Thyroid gland (tissue), 4 donors: ENCODE results near the gene BTN1A1. TPM values are rescaled to one million over a fixed set of nuclear protein-coding genes. Genes with fewer than 3 reads are reported as not detected.

ENCODE experiments used
- DNase-seq, 2 donors: peaks; one replicate each; pipeline ENCODE4 v3.0.0-alpha.2; 2019
- H3K27ac ChIP-seq, 3 donors: fragments of 200-600 bp; sonication (generic); 1 replicate in 2 of 3; 2 replicates in 1 of 3; pipeline ENCODE4 v1.5.1; 2016 to 2019; ENCODE audit warnings: mild to moderate bottlenecking in 1 of 3, moderate library complexity in 1 of 3
- H3K27me3 ChIP-seq: fragments of 200-600 bp; sonication (generic); one replicate; pipeline ENCODE4 v1.5.1; 2019
- H3K36me3 ChIP-seq, 2 donors: fragments of 200-600 bp; sonication (generic); one replicate each; pipeline ENCODE4 v1.5.1; 2016 to 2019
- H3K4me1 ChIP-seq, 2 donors: fragments of 200-600 bp; sonication (generic); one replicate each; pipeline ENCODE4 v1.5.1; 2017 to 2019
- H3K4me3 ChIP-seq, 3 donors: fragments of 200-600 bp; sonication (generic); replicated peaks in 1 of 3; 1 replicate in 2 of 3; 2 replicates in 1 of 3; pipeline ENCODE4 v1.5.1; 2016; ENCODE audit warnings: mild to moderate bottlenecking in 1 of 3
- H3K9me3 ChIP-seq: fragments of 200-600 bp; sonication (generic); one replicate; pipeline ENCODE4 v1.5.1; 2017
- CTCF ChIP-seq, 6 experiments: fragments of 200-600 bp in 3 of 6; fragments of 450-650 bp in 3 of 6; sonication (generic) in 3 of 6; IDR thresholded peaks; one replicate each; pipeline ENCODE4 v1.5.1; 2016 to 2019; ENCODE audit warnings: antibody characterized with exemption in 6 of 6, mild to moderate bottlenecking in 2 of 6, inconsistent platforms in 1 of 6, moderate library complexity in 1 of 6
- POLR2A ChIP-seq, 2 donors: fragments of 450-650 bp; IDR thresholded peaks; one replicate each; pipeline ENCODE4 v1.6.1; 2017; ENCODE audit warnings: antibody characterized with exemption in 2 of 2, mild to moderate bottlenecking in 2 of 2, moderate library complexity in 1 of 2
- WGBS, 2 donors: methylation state at CpG; one replicate each; pipeline ENCODE4 v1.1.5; 2017; 5-methylcytosine and 5-hydroxymethylcytosine counted together
- intact Hi-C: fragments of 100-400 bp; cut with DNase I; formaldehyde crosslinking; loops from one replicate; pipeline ENCODE4 v1.15.1; 2023
- total RNA-seq, 4 donors: library from RNA; depleted of rRNA; stranded (reverse); fragments of >200 nt; gene quantifications; one replicate each; pipeline ENCODE4 v1.2.3, GENCODE V29; 2016

The BTN1A1 gene
- total RNA-seq, result not detected

GRCh38 chr6:26500102-26500501, at the start of gene BTN1A1:
BTN1A1 (plus strand) TSS chr6:26500303; CDS start chr6:26501287, 984 bp downstream.
- 59 to 61% methylated on average over 2 of the region's 2 CpGs for WGBS, 2 donors
- Histone ChIP-seq H3K27me3 (no peaks in the 10 kb centered on the region), H3K9me3 (no peaks in the 10 kb centered on the region), H3K4me3 (no peak within 1 kb of the TSS), H3K4me1 (peaks cover 3 to 10% of the 10 kb centered on the region in 2 donors), H3K27ac (no peak within 1 kb of the TSS), H3K36me3 (no peaks in the 10 kb centered on the region)
- TF ChIP-seq CTCF (IDR thresholded peaks at IDR 0.05) (no peak), POLR2A (IDR thresholded peaks at IDR 0.05) (no peak)
- DNase-seq, result no peak
- intact Hi-C loops, result no loop called here

- TF ChIP-seq CTCF (IDR thresholded peaks at IDR 0.05), result no peak
- no peak for TF ChIP-seq POLR2A (IDR thresholded peaks at IDR 0.05)
- no peaks in the 10 kb centered on the region for H3K9me3 ChIP-seq
These were observed 47.4 kb upstream of the BTN1A1 start for GRCh38 chr6:26452631-26453235.

GRCh38 chr6:26454631-26455030, 45.5 kb upstream of the BTN1A1 start:
- Histone ChIP-seq H3K27me3 (no peaks in the 10 kb centered on the region), H3K4me3 (no peak overlapping the region), H3K9me3 (no peaks in the 10 kb centered on the region), H3K36me3 (no peaks in the 10 kb centered on the region), H3K4me1 (peaks cover 12 to 14% of the 10 kb centered on the region in 2 donors), H3K27ac (no peak overlapping the region)
- TF ChIP-seq POLR2A (IDR thresholded peaks at IDR 0.05) (no peak), CTCF (IDR thresholded peaks at IDR 0.05) (no peak)
- intact Hi-C loops, result no loop called here
- 95 to 96% methylated on average over 1 of the region's 1 CpG for WGBS, 2 donors
- no peak for DNase-seq

More at GRCh38 chr6:26452631-26453235, 47.4 kb upstream of the BTN1A1 start:
- H3K36me3 ChIP-seq, result no peaks in the 10 kb centered on the region
- H3K27me3 ChIP-seq, result no peaks in the 10 kb centered on the region
- H3K4me1 ChIP-seq, result peaks cover 5 to 6% of the 10 kb centered on the region in 2 donors
- no peak overlapping the region for H3K27ac ChIP-seq
- WGBS, 2 donors, result 76 to 85% methylated on average over 1 of the region's 1 CpG
- no peak for DNase-seq
- no peak overlapping the region for H3K4me3 ChIP-seq
- intact Hi-C loops, result no loop called here

- DNase-seq, result no peak
- Histone ChIP-seq H3K4me1 (peaks cover 12 to 23% of the 10 kb centered on the region in 2 donors), H3K36me3 (peaks cover 0 to 2% of the 10 kb centered on the region in 2 donors), H3K27ac (no peak overlapping the region), H3K9me3 (no peaks in the 10 kb centered on the region), H3K27me3 (no peaks in the 10 kb centered on the region), H3K4me3 (no peak overlapping the region)
- intact Hi-C loops, result no loop called here
- no peak for TF ChIP-seq POLR2A (IDR thresholded peaks at IDR 0.05)
- no peak for TF ChIP-seq CTCF (IDR thresholded peaks at IDR 0.05)
- 86 to 90% methylated on average over 3 of the region's 3 CpGs for WGBS, 2 donors
These were observed 44.6 kb upstream of the BTN1A1 start for GRCh38 chr6:26455357-26455970.

- Histone ChIP-seq H3K36me3 (peaks cover 0 to 5% of the 10 kb centered on the region in 2 donors), H3K9me3 (no peaks in the 10 kb centered on the region), H3K4me3 (peak overlapping the region in 1 of 3 donors; percentile 88), H3K4me1 (peaks cover 16 to 33% of the 10 kb centered on the region in 2 donors), H3K27me3 (no peaks in the 10 kb centered on the region), H3K27ac (peak overlapping the region; percentile 56 to 96 (median 93))
- no peak for TF ChIP-seq CTCF (IDR thresholded peaks at IDR 0.05)
- no peak for TF ChIP-seq POLR2A (IDR thresholded peaks at IDR 0.05)
- DNase-seq, result peak; percentile 26 to 42
- intact Hi-C loops, result no loop called here
- whole genome bisulfite sequencing, 2 donors, result 18 to 19% methylated on average over 9 of the region's 9 CpGs
These were observed 42.8 kb upstream of the BTN1A1 start for GRCh38 chr6:26457264-26457805.
